ENCODE measurements around the gene EMD.
"Not testable (repeated sequence)": the region's sequence is repeated elsewhere in the genome, so short reads cannot be mapped to it uniquely, and the experiment has no call there.

EMD gene

GRCh38 chrX:154378799-154379568 lies at the start of gene EMD:
Gene EMD, plus strand, starts transcription at chrX:154379295. Its CDS starts 190 bp downstream, at chrX:154379485.
- DNase-seq (ENCODE audit: low read depth in 2 of 2), result peak; percentile 94 to 95

DNA sequence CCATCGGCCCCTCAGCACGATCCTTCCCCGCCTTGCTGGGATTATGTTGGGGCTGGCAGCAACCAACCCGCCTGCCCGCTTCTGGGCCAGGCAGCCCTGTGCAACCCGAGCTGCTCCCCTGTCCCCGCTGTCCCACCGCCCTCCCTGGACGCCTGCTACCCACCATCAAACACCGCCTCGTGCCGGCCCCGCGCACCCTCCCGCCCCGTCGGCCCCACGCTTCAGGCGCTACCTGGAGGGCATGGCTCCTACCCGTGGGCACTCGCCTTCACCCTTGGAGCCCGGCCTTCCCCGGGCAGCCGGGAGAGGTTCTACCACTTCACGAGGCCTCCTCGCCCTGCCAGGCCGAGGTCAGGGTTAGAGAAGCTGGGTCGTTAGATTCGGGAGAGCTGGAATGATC lies 46.5 kb upstream of the EMD start:
- DNase-seq (ENCODE audit: low read depth in 2 of 2), result no peak

- no peak for DNase-seq (ENCODE audit: low read depth in 2 of 2)
These were observed 46.0 kb upstream of the EMD start for GRCh38 chrX:154333116-154333515.

GRCh38 chrX:154333837-154334271 lies 45.2 kb upstream of the EMD start:
- DNase-seq (ENCODE audit: low read depth in 2 of 2), result no peak

GRCh38 chrX:154334496-154334895 lies 44.6 kb upstream of the EMD start:
- no peak for DNase-seq (ENCODE audit: low read depth in 2 of 2)

GRCh38 chrX:154341399-154342298 lies 37.4 kb upstream of the EMD start:
- not testable (repeated sequence) for DNase-seq (ENCODE audit: low read depth in 2 of 2)

DNA sequence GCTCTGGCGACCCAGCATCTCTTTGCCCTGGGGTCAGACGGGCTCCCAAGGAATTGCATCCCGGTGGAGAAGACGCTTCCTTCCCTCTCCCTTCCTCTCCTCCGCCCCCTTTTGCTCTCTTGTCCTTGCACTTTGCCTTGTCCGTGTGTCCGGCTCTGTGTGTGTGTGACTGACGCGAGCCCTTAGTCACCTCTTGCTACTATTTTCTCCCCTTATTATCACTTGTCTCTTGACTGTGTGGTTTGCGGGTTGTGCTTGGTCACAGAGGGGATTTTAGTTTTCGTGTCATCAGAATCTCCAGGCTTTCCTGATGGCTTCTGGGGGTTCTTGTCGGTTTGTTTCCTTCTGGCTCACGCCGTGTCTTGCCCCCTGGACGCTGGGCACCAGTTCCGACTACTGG lies 36.0 kb upstream of the EMD start:
- not testable (repeated sequence) for DNase-seq (ENCODE audit: low read depth in 2 of 2)

DNA sequence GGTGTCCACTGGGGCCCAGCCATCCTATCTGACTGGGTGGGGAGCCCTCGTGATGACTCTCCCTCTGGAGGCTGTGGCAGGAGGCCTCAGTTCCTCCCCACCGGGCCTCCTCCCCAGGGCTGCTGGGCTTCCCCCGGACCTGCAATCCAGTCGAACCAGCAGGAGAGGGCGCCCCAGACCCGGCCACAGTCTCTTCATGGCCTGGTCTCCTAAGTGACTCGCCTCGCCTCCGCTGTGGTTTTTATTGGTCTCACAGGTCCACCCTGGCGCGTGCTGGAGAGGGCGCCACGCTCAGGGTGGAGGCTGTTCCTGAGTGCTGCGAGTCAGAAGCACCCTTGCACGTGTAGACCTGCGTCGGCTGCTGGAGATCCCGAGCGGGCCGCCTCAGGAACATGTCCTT lies 35.5 kb upstream of the EMD start:
- not testable (repeated sequence) for DNase-seq (ENCODE audit: low read depth in 2 of 2)

- no peak for DNase-seq (ENCODE audit: low read depth in 2 of 2)
These were observed 31.0 kb upstream of the EMD start for GRCh38 chrX:154348114-154348531.

- no peak for DNase-seq (ENCODE audit: low read depth in 2 of 2)
These were observed 30.3 kb upstream of the EMD start for GRCh38 chrX:154348646-154349358.

- DNase-seq (ENCODE audit: low read depth in 2 of 2), result no peak
These were observed 29.6 kb upstream of the EMD start for GRCh38 chrX:154349359-154349935.

DNA sequence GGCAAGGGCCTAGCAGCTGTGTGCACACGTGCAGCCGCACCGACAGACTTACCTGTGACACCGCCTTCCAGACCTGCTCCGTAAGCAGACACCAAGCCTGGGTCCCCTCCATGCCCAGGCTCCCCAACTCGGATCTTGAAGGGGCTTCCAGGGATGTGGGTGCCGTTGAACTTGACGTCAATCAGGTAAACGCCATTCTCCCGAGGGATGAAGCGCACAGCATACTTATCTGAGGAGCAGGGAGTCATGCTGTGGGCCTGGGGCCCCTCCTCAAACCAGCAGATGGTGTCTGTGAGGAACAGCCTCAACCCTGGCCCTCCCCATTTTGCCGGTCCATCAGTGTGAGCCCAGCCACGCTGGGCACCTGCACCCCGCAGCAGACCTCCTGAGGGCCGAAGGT lies 29.1 kb upstream of the EMD start:
- no peak for DNase-seq (ENCODE audit: low read depth in 2 of 2)

DNA sequence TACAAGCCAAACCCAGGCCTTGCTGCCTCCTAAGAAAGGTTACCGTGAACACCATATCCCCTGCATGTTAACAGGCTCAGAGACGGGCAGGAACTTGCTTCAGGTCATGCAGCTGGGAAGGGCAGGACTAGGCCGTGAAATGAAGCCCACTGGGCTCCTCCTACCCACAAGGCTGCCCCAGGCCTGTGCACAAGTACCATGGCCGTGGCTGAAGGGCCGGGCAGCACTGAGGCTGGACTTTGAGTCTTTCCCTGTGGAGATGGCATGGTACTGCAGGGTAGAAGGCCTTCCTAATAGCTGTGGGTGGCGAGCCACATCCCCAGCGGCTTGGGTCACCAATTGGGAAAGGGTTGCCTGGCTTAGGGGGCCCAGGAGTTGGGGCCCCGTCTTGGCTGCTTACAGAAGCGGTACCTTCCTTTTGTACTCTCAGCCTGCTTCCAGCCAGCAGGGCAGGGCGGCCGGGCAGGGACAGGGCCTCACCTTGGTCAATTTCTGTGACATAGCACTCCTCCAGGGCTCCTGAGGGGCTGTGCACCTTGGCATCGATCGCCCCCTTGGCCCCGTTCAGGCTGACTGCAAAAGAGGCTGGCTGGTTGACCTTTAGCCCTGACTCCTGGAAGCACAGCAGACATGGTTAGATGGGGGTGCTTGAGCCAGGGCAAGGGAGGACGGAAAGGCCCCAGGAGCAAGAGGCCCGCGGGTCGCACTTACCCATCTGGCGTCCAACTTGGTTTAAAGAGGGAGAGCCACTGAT lies 28.5 kb upstream of the EMD start:
- no peak for DNase-seq (ENCODE audit: low read depth in 2 of 2)

DNA sequence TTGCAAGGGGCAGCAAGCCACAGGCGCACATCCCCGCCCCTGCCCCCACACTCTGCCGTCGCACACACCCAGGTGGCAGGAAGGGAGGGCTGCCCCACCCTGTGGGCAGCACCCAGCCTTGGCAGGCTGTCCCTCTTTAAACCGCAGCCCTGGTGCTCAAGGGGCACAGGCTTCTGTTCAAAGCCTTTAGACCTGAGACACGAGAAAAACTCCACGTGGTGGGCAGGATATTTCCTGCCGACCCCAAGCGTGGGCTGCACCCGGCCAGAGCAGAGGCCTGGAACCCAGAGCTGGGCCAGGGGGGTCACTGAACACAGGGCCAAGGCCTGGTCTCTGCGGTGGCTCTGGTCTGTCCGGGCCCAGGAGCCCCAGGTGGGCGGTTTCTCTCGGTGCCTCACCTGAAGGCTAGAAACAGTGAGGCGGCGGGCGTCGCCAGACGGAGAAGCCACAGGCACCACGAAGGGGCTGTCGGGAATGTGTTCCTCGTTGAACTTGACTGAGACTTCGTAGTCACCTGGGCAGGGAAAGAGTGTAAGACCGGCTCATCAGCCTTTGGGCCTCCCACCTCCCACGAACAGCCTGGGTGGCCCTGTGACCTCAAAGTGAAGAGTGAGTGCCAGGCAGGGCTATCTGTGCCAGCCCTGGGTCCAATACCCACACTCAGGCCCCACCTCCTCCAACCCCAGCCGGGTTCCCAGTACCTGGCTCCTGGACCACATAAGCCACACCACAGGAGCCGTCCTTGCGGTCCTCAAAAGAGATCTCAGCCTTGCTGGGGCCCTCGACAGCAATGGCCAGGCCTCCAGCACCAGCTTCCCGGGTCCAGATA lies 27.7 kb upstream of the EMD start:
- DNase-seq (ENCODE audit: low read depth in 2 of 2), result no peak

DNA sequence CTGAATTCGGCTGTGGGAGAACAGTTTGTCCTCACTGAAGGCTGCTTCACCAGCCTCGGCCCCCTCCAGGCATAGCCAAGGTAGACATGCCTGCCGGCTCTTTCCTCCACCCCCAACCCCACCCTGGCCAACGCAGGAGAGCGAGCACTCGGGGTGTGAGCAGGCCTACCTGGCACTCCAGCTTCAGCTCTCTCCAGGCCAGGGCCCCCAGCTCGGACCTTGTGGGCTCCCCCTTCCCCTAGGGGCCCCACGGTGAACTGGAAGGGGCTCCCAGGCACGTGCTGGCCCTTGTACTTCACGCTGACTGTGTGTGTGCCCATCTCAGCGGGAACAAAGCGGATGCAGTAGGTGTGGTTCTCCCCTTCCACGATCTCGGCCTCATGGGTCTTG lies 27.1 kb upstream of the EMD start:
- DNase-seq (ENCODE audit: low read depth in 2 of 2), result no peak

DNA sequence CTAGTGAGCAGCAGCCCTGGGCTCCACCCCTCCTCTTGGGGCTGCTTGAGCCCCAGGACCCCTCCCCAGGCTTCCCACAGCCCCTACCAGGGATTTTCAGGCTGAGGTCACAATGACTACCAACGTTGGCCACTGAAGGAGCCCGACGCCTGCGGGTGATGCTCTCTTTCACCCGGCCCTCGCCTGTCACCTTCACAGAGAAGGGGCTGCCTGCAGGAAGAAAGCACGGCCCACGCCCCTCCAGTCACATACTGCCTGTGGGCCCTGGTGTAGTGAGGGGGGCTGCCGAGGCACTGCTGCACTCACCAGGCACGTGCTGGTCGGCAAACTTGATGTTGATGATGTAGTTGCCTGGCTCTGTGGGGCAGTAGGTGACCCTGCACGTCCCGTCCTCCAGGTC lies 26.6 kb upstream of the EMD start:
- DNase-seq (ENCODE audit: low read depth in 2 of 2), result no peak

DNA sequence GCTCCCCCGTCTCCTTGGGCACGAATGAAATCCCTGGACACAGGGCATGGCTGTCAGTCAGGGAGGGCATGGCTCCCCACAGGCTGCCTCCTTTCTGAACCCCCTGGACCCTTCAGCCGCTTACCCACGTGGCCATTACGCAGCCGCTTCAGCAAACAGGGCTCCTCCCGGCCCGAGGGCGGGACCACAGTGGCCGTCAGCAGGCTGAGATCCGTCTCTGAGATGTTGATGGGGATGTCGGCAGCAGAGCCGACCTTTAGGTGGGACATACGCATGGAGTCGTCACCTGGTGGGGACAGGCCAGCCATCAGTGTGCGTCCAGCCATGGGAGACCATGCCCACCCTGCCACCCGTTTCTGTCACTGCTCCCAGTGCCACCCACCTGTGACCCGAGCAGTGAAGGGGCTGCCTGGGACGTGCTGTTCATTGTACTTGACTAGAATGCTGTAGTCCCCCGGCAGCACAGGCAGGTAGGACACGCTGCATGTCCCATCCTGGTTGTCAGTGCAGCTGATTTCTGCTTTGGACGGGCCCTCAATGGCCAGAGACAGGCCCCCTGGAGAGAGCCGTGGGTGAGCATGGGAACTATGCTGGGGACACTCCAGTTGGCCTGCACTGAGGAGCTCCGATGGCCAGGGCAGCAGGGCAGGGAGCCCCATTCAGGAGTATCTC lies 25.8 kb upstream of the EMD start:
- no peak for DNase-seq (ENCODE audit: low read depth in 2 of 2)

- DNase-seq (ENCODE audit: low read depth in 2 of 2), result no peak
These were observed 25.1 kb upstream of the EMD start for GRCh38 chrX:154354013-154354412.

DNA sequence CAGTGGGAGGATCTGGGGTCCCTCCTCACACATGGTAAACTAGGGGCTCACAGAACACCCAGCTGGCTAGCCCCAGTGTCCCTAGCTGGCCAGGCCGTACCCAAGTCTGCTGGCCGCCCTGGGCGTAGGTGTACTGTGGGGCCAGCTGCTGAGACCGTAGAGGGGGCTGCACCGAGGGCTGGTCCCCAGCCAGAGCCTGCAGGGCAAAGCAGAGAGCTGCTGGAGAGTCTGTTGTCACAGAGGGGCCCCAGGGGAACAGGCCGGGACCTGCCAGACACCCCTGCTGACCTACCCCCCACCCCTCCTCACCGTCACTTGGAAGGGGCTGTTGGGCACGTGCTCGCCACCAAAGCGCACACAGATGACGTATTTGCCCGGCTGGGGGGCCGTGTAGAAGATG lies 24.6 kb upstream of the EMD start:
- no peak for DNase-seq (ENCODE audit: low read depth in 2 of 2)

All from fibroblast of skin of left quadriceps (primary cell).